OCI-LY7 (cell line): ENCODE data around the gene PSPH.

ENCODE experiments used
- CTCF ChIP-seq: fragments of 200-600 bp; sonication (generic); conservative IDR thresholded peaks from 2 replicates; pipeline ENCODE4 v1.5.1; 2014; ENCODE audit warnings: mild to moderate bottlenecking, antibody characterized with exemption, low read length, moderate library complexity, mixed read lengths
- EZH2phosphoT487 ChIP-seq: fragments of 200-600 bp; sonication (generic); IDR thresholded peaks from 2 replicates; pipeline ENCODE4 v1.6.1; 2018; ENCODE audit warnings: low read depth, borderline replicate concordance, mild to moderate bottlenecking, mixed run types, antibody characterized with exemption, low read length, moderate library complexity, mixed read lengths

- TF ChIP-seq CTCF: no peak
- TF ChIP-seq EZH2phosphoT487: no peak
Observed at GRCh38 chr7:55992346-55992745, 58.9 kb downstream of the PSPH start.
